GOT3 (cell line): ENCODE results near the gene PCGF2.
"Not testable (repeated sequence)": the region's sequence is repeated elsewhere in the genome, so short reads cannot be mapped to it uniquely, and the experiment has no call there.

Experiments used
- DNase-seq: peaks from one replicate; lab custom pipeline; 2025; ENCODE audit warnings: mixed read lengths; lab: John Stamatoyannopoulos, UW

PCGF2 gene

GRCh38 chr17:38735161-38735997 is 12.8 kb downstream of the PCGF2 start:
- no peak for DNase-seq

DNA sequence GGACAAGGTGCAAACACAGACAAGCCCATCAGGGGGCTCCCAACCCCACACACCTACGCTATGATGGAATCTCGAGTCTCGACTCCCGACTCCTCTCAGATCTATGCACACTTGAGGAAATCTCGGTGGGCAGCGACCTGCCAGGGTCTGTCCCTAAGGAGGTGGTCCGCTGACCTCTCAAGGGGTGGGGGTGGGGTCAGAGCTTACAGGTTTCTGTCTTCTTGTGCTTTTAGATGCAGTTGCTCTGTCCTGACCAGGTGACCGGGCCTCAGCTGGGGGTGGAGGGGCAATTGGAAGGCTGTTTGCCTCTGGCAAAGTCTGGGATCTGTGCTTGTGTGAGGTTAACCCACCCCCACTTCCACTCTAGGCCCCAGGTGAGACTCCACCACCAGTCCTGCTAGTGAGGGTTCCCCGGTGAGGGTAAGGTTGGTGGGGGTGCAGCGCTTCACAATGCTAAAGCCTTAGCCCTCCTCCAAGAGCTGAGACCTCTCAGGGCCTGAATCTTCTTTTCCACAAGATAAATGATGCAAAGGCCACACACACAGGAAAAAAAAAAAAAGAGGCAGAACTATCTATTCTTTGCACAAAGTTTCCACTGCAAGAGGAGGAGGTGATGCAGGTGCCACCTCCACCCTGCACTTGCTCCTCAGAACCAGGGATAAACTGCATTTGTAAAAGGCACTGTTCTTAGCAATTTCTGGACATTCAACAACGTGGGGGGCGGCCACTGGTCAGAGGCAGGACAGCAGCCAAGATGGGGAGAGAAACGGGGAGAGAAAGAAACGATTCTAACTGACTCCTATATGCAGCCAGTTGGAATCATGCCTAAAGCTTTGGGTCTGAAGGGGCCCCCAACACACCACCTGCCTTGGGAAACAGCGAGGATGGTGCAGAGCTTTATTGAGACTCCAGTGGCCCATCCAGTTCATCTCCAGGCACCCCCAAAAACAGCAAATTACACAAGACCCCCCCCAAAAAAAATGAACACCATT is 13.9 kb downstream of the PCGF2 start:
- no peak for DNase-seq

DNA sequence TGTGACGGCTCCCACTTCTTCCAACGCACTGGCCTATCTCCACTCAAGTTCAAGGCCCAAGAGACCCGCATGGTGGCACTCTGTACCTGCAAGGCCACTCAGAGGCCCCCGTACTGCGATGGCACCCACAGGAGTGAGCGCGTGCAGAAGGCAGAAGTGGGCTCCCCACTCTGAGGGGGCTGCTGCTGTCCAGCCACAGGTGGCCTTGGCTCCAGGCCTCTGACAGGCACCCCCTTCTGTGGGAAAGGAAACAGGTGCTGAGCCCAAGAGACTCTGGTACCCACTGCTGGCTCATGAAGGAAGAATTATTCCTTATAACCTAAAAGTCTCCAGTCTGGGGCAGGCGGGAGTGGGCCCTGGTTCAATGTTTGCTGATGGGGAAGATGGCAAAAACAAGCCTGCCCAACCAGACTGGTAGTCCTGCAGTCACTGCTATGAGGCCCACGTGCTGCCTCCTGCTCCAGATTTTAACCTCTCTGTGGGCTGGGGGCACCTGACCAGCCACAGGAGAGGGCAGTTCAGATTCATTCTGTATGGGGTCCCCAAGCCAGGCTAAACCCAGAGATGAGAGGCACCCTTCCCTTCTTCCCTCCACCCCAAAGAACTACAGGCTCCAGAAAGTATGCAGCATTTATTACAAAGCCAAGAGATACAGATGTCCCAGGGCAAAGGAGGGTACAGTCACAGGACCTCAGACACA is 14.7 kb downstream of the PCGF2 start:
- DNase-seq: no peak

DNA sequence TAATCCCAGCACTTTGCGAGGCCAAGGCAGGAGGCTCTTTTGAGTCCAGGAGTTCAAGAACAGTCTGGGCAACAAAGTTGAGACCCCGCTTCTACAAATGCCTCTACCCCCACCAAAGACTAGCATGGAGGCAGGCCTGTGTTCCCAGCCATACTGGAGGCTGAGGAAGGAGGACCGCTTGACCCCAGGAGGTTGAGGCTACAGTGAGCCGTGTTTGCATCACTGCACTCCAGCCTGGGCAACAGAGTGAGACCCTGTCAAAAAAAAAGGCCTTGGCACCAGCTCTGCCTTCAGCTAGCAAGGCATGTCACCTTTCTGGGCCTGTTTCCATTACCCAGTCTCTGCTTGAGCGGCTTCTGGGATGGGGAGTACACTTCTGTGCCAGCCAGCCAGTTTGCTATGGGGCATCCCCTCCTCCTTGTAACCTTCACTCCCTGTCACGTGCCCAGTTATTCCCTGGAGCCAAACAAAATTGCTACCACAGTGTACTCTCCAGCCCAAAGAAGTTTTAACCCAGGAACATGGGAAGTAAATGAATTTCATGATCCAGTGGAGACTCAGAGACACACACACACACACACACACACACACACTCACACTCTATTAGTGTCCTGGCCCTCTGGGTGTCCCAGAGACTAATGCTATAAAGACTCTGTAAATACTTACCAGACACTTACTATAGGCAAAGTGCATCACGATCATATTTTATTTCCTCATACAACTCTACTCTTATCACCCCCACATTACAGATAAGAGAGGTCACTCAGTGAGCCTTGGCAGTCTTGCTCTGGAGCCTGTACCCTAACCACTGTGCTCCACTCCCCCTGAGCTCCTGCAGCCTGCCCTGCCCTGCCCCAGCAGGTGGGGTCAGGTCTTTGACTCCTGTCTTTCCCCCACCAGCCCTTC is 15.5 kb downstream of the PCGF2 start:
- no peak for DNase-seq

DNA sequence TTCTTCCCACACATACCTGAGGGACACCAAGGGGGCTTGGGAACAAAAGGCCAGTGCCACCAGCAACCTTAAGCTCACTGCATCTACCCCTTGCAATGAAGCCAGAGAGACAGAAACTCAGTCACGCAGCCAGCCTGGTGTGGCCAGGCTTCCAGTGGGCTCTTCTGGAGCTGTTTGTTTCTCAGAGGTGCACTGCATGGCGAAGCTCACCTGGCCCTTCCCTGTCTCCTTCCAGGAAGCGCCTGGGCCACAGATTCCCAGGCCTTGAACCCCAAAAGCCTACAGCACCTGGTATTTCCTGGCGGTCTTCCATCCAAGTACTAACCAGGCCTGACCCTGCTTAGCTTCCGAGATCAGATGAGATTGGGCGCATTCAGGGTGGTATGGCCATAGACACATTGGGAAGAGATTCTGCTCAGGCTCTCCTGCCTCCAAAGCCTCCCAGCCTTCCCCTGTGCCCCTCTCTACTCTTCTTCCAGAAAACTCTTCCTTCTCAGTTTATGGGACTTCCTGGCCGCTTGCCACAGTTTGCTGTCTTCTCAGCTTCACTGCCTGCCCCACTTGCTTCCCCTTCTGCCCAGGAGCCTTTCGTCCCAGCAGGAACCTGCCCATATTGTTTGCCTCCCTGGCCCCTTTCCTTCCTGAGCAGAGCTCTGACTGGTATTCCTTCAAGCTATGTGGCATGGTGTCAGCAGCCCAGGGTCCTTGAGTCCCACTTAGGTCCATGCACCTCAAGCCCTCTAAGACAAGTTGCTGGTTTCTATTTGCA is 16.4 kb downstream of the PCGF2 start:
- no peak for DNase-seq

DNA sequence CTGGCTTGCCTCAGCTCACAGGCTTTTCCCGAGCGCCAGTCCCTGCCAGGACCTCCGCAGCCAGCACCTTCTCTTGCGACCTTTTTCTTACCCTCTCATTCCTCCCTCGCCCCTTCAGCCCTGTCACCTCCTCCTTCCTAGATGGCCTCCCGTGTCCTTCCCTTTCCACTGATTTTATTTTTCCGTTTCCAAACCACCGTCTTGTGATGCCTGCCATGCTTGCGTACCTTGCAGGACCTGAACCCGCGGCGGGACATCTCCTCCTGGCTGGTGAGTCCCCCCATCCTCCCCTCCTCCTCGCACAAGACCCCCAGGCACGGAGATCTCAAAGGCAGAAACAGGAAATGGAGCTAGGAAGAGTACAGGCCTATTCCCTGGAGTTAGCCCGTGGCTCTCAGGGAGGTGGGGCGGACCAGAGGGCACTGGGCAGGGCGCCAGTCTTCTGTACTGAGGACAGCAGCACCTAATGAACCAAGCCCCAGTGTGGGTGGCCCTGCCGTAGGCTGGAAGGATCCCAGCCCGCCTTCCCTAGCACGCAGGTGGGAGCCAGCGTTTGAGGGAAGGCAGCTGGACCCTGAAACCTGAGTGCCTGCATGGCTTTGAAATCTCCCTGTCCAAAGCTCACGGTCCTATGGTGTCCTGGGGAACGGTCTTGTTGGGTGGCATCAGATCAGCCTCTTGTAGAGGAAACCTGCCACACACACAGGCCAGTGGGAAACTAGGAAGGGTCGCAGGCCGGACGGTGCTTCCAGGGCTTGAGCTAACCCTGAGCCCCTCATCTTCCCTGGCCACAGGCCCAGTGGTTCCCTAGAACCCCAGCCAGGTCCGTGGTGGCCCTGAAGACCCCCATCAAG is 17.4 kb downstream of the PCGF2 start:
- DNase-seq: no peak

DNA sequence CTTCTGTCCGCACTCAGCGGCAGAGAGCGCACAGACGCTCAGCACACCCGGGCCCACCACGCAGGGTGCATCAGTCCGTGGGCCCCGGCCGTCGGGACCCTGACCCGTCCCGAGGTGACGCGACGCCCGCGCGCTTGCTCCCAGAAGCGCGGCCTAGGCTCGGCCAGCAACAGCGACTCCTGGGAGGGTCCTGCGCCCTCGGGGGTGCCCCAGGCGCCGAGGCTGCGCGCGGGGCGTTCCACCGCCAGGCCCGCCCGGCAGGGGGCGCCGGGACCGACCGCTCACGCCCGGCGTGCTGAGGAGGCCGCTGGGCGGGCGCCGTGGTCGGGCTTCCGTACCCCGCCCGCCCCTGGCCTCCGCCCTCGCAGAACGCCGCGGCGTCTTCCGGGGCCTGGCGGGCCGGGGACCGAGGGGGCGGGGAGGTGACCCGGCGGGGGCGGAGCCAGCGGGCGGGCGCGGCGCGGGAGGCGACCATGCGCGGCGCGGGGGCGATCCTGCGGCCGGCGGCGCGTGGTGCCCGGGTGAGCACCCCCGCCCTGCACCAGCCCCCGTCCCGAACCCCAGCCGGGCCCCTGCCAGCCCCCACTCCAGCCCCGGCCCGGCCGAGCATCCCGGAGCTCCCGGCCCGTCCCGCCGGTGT is 18.1 kb downstream of the PCGF2 start, which contains the start of gene CISD3:
CISD3 (plus strand) TSS at position 456 of the 640 bp plus-strand sequence; CDS start at position 474, 18 bp downstream.
- DNase-seq: peak; percentile 59

DNA sequence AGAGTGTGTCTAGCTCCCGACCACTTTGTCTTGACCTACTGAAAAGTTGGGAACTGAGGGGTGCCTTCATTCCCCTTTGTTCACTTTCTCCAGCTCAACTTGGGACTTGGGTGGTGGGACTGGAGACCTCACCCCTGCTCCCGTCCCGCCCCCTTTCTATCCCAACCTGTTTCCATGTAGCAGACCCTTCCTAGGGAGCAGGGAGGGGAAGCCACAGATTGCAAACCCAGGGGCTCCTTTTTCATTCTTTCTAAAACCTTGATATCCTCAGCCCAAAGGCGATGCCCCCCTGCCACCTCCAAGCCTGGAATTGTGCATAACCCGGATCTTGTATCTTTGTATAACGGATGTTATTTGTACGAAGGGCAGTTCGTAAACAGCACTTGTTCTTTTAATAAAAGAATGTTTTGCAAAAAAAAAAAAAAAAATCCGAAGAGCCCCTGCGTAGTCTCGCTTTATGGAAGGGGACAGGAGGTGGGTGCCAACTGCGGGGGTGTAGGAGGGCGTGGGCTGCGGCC is 18.7 kb downstream of the PCGF2 start:
- no peak for DNase-seq

DNA sequence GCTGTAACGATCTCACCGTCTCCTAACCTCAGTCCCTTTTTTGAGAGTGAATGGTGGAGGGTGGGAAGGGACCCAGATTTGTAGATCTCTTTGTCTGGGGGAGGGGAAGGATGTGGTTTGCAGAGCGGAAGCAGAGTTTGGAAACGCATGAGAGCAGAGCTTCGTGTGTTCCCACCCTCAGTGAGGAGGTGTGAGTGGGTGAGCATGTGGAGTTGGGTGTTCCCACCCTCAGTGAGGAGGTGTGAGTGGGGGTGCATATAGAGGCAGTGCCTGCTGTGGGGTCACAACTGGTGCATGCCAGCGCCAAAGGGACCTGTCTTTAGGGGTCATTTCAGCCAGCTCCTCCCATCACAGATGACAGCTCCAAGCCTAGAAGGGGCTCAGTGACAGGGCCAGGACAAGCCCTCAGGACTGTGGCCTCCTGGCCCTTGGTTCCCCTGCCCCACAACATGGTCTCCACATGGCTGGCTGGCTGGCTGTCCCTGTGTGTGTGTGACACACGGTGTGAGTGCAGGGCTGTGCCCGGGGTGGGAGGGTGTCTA is 19.8 kb downstream of the PCGF2 start:
- no peak for DNase-seq

- DNase-seq: no peak
Measured at GRCh38 chr17:38727736-38728135, 20.4 kb downstream of the PCGF2 start.

DNA sequence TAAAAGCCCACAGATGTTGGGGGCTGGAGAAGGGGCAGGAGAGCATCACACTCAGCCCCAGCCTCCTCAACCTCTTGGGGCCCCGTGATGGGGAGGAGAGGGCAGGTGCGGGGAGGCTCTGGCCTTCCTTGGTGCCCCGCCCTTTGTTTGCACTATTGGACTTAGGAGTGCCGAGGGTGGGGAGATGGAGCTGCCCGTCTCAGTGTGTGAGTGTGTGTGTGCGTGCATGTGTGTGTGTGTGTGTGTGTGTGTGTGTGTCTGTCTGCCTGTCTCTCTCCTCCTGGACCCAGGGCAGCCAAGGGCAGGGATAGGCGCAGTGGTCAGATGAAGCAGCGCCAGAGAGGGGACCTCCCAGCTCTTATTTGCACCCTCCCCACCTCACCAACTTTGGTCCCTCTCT is 22.0 kb downstream of the PCGF2 start:
- not testable (repeated sequence) for DNase-seq

GRCh38 chr17:38725066-38725465 is 23.1 kb downstream of the PCGF2 start:
- no peak for DNase-seq

GRCh38 chr17:38724337-38724988 is 23.7 kb downstream of the PCGF2 start:
- no peak for DNase-seq

DNA sequence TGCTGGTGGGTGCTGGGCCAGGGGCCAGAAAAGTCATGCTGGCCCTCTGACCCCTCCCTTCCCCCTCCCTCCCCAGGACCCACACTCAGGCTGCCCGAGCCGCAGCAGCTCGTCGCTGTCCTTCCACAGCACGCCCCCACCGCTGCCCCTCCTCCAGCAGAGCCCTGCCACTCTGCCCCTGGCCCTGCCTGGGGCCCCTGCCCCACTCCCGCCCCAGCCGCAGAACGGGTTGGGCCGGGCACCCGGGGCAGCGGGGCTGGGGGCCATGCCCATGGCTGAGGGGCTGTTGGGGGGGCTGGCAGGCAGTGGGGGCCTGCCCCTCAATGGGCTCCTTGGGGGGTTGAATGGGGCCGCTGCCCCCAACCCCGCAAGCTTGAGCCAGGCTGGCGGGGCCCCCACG is 26.3 kb downstream of the PCGF2 start:
- no peak for DNase-seq

DNA sequence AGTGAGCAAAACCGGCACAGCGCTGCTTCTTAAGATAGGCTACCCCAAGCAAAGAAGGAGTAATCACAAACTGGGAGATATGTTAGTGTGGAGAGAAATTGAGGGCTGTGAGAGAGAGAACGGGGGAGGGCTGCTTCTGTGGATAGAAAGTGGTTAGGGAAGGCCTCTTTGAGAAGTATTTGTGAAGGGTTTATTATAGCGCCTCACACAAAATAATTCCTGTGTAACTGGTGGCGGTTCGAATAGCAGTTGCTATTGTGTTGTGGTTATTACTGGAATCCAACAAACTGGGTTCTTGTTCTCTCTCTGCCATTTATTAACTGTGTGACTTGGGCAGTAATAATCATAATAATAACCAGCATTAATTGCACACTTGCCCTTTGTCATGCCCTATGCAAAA is 27.2 kb downstream of the PCGF2 start:
- DNase-seq: no peak

DNA sequence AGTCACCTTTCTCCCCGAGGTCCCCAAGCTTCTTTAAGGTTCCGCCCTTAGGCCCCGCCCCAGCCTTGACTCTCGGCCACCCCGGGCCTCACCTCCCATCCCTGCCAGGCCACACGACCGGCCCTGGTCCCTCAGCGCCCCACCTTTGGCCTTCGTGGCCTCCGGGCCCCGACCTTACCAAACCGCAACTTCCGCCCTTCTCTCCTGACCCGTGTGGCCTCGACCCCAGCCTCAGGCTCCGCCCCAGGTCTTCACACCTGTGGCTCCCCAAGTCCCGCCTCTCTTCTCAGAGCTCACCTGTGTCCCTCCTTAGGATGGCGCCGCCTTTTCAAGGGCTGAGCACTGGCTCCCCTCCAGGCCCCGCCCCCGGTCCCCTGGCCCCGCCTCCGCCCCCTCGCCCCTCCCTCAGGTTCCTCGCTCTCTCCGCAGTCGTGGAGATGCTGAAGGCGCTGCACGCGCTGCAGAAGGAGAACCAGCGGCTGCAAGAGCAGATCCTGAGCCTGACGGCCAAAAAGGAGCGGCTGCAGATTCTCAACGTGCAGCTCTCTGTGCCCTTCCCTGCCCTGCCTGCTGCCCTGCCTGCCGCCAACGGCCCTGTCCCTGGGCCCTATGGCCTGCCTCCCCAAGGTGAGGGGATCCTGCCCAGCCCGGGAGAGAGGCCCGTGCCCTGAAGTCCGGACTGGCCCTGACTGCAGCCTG is 28.0 kb downstream of the PCGF2 start:
- no peak for DNase-seq

DNA sequence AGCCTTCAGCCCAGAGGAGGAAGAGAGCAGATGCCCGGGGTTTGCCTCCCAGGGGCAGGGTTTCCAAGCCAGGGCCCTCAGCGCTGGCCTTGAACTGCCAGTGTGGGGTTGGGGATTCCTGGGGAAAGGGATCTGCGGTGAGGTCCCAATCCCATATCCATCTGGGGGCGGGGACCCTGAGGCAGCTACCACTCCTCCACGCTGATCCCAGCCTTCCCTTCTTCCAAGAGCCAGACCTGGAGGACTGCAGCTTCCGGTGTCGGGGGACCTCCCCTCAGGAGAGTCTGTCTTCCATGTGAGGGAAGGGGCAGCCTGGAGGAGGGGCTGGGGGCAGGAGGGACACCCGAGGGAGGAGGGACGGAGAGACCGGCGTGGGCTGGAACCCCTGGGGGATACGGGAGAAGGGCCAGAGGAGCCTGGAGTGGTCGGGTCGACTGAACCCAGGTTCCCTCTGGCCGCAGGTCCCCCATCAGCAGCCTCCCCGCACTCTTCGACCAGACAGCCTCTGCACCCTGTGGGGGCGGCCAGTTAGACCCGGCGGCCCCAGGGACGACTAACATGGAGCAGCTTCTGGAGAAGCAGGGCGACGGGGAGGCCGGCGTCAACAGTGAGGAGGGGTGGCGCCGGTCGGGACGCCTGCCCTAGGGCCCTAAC is 28.7 kb downstream of the PCGF2 start:
- no peak for DNase-seq
